ENCODE data around the gene RTN4RL1. TPM values are rescaled to one million over a fixed set of nuclear protein-coding genes. Genes with fewer than 3 reads are reported as not detected.
A peak's percentile ranks its signal among the peaks of the same experiment; 100 is the strongest.

Gene RTN4RL1
- total RNA-seq, 1 donor from 2014 or later: 1.8 TPM

DNA sequence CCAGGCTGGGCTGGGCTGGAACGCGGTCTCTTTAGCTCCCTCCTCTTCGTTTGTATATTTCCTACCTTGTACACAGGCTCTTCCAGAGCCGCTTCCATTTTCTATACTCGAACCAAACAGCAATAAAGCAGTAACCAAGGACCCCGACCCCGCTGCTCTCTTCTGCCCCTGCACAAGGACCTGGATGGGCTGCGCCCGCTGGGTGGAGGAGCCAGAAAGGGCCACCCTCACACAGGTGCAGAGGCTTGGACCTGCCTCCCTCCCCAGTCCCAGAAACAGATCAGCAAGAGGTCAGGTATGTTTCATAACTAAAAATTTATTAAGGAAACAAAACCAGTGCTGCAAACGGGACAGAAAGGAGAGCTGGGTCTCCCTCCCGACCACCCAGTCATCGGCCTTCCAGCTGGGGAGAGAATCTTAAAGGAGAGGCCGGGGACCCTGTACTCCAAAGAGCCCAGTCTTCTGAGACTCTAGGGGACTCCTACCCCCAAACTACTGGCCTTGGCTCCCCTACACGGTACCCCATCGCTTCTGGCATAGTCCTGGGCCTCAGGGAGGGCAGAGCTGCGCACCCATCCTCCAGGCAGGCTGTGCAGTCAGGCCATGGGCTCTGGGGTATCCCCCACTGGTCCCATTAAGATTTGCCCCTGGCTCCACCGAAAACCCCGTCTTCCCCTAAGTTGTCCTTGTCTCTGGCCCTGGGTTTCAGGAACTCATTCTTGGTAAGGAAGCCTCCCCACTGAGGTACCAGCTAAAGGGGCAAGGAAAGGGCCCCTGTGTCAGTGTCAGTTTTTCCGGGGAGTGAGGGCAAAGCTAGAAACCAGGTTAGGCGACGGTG, 34.6 kb upstream of the RTN4RL1 start:
- no peak for DNase-seq

DNA sequence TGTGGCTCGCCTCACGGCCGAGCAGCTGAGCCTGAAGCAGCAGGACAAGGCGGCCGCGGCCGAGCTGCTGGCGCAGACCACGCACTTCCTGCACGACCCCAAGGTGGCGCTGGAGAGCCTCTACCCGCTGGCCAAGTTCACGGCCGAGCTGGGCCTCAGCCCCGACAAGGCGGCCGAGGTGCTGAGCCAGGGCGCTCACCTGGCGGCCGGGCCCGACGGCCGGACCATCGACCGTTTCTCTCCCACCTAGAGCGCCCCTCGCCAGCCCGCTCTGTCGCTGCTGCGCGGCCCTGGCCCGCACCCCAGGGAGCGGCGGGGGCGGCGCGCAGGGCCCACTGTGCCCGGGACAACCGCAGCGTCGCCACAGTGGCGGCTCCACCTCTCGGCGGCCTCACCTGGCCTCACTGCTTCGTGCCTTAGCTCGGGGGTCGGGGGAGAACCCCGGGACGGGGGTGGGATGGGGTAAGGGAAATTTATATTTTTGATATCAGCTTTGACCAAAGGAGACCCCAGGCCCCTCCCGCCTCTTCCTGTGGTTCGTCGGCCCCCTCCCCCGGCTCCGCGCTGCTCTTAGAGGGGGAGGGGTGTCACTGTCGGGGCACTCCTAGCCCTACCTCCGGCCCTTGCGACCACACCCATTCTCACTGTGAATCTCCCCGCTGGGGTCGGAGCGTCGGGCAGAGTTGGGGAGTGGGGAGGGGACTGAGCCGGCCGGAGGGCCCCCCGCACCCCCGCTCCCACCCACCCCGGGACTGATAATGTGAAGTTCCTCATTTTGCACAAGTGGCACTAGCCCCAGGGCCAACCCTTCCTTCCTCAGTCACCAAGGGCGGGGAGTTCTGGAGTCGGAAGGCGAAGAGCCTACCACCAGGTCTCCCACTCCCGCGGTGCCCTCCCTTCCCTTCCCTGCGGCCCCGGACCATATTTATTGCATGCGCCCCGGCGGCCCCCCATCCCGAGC, 33.7 kb upstream of the RTN4RL1 start:
- peak; percentile 68 for DNase-seq

DNA sequence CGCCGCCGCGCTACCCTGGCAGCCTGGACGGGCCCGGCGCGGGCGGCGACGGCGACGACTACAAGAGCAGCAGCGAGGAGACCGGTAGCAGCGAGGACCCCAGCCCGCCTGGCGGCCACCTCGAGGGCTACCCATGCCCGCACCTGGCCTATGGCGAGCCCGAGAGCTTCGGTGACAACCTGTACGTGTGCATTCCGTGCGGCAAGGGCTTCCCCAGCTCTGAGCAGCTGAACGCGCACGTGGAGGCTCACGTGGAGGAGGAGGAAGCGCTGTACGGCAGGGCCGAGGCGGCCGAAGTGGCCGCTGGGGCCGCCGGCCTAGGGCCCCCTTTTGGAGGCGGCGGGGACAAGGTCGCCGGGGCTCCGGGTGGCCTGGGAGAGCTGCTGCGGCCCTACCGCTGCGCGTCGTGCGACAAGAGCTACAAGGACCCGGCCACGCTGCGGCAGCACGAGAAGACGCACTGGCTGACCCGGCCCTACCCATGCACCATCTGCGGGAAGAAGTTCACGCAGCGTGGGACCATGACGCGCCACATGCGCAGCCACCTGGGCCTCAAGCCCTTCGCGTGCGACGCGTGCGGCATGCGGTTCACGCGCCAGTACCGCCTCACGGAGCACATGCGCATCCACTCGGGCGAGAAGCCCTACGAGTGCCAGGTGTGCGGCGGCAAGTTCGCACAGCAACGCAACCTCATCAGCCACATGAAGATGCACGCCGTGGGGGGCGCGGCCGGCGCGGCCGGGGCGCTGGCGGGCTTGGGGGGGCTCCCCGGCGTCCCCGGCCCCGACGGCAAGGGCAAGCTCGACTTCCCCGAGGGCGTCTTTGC, 32.8 kb upstream of the RTN4RL1 start:
- DNase-seq: peak; percentile 27

DNA sequence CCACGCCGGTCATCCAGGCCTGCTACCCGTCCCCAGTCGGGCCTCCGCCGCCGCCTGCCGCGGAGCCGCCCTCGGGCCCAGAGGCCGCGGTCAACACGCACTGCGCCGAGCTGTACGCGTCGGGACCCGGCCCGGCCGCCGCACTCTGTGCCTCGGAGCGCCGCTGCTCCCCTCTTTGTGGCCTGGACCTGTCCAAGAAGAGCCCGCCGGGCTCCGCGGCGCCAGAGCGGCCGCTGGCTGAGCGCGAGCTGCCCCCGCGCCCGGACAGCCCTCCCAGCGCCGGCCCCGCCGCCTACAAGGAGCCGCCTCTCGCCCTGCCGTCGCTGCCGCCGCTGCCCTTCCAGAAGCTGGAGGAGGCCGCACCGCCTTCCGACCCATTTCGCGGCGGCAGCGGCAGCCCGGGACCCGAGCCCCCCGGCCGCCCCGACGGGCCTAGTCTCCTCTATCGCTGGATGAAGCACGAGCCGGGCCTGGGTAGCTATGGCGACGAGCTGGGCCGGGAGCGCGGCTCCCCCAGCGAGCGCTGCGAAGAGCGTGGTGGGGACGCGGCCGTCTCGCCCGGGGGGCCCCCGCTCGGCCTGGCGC, 32.1 kb upstream of the RTN4RL1 start:
- peak; percentile 24 for DNase-seq

DNA sequence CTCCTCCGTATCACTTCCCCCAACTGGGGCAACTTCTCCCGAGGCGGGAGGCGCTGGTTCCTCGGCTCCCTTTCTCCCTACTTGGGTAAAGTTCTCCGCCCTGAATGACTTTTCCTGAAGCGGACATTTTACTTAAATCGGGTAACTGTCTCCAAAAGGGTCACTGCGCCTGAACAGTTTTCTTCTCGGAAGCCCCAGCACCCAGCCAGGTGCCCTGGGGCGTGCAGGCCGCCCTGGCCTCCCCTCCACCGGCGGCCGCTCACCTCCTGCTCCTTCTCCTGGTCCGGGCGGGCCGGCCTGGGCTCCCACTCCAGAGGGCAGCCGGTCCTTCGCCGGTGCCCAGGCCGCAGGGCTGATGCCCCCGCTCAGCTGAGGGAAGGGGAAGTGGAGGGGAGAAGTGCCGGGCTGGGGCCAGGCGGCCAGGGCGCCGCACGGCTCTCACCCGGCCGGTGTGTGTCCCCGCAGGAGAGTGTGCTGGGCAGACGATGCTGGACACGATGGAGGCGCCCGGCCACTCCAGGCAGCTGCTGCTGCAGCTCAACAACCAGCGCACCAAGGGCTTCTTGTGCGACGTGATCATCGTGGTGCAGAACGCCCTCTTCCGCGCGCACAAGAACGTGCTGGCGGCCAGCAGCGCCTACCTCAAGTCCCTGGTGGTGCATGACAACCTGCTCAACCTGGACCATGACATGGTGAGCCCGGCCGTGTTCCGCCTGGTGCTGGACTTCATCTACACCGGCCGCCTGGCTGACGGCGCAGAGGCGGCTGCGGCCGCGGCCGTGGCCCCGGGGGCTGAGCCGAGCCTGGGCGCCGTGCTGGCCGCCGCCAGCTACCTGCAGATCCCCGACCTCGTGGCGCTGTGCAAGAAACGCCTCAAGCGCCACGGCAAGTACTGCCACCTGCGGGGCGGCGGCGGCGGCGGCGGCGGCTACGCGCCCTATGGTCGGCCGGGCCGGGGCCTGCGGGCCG, 31.4 kb upstream of the RTN4RL1 start:
- peak; percentile 55 for DNase-seq

DNA sequence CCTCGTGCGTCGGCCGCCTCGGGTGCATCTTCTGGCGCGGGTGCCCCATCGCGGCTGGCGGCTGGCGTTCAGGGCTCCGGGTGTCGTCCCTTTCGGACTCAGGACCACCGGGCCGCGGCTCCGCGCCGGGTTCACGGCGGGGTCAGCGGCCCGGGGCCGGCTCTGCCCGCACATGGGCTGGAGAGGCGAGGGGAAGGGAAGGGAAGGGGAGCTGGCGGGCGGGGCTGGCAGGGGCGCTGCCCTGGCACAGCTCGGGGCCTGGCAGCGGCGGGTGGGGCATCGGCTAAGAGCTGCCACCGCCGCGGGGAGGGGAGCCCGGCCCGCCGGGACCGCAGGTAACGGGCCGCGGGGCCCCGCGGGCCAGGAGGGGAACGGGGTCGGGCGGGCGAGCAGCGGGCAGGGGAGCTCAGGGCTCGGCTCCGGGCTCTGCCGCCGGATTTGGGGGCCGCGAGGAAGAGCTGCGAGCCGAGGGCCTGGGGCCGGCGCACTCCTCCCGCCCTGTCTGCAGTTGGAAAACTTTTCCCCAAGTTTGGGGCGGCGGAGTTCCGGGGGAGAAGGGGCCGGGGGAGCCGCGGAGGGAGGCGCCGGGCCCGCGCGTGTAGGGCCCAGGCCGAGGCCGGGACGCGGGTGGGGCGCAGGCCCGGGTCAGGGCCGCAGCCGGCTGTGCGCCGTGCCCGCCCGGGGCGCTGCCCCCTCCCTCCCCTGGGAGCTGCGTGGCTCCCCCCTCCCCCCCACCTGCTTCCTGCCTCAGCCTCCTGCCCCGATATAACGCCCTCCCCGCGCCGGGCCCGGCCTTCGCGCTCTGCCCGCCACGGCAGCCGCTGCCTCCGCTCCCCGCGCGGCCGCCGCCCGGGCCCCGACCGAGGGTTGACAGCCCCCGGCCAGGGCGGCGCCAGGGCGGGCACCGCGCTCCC, 30.4 kb upstream of the RTN4RL1 start:
- peak; percentile 37 for DNase-seq

DNA sequence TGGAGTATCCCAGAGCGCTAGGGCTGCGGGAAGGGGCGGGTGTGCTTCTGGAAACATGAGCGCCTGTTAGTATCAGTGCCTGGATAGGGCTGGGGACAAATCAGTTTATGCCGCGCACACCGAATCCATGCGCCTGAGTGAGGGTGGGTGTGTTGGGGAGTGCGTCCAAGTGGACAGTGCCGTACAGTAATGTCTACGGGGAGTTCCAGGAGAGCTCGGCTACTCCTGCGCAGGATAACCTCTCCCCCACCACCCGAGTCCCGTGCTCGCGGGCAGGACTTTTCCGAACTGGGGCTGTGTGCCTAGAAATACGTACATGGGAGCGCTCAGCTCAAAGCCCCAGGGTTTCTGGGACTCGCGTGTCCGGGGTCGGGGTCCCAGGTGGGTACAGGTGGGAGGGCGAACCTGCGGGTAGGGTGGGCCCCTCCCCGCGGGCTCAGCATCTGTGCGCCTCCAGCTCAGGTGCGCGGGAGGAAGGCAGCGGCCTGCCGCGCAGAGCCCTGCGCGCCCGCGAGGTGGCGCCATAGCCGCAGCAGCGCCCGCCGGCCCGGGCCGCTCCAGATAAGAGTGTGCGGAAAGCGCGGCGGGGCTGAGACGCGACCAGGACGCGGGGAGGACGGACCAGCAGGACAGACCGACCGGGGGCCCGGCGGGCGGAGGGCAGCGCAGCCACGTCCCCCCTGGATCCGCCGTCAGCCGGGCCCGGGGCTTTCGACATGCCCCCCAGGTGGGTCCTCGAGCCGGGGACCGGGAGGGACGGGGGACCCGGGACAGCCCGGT, 29.6 kb upstream of the RTN4RL1 start, which contains the start of gene HIC1:
Gene HIC1 (plus strand): TSS at position 592 of the 780 bp plus-strand sequence. CDS start 1,588 bp downstream, outside the sequence.
- DNase-seq: peak; percentile 88

DNA sequence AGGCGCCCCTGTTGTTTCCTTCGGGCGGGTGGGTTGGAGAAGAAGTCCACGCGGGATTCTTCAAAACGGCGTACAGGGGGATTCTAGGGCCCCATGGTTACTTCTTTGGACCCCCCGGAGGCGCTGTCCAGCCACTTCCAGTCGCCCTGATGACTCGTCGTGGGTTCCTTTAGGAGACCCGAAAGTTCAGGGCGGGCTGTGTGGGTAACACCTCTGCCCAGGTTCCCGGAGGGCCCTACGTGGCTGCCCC, 29.1 kb upstream of the RTN4RL1 start:
- DNase-seq: no peak

DNA sequence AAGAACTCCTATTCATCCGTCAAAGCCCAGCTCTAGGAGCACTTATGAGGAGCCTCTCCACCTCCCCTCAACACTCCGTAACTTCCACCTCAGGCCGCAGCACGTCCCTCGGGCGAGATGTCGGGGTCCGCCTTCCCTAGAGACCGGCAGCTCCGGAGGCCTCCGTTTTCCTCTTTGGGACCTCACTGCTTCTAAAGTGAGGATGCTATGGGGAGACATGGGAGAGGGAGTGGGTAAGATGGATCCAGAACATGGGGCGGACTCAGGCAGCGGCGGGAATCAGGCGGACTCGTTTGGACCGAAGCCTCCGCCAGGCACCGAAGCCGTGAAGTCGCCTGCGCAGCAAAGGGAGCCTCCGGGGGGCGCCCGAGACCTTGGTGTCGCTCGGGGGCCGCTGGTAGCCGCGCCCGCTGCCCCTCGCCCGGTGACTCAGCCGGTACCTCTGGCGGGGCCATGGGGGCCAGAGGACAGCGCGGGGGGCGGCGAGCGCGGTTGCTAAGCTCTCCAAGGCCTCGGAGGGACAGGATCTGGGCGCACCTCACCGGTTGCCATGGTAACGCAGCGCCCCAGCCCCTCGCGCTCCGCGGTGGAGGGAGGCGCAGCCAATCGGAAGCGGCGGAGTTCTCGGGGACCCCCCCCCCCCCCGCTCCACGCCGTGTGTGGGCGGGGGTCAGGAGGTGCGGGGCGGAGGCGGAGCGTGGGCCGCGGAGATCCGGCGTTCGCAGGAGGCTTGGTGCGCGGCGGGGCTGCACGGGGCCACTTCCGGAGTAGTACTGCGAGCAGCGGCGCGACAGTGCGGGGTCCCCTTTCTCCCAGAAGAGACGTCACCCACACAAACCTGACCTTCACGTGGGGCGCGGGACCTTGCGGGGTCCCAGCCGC, 28.5 kb upstream of the RTN4RL1 start:
- DNase-seq: peak; percentile 72

DNA sequence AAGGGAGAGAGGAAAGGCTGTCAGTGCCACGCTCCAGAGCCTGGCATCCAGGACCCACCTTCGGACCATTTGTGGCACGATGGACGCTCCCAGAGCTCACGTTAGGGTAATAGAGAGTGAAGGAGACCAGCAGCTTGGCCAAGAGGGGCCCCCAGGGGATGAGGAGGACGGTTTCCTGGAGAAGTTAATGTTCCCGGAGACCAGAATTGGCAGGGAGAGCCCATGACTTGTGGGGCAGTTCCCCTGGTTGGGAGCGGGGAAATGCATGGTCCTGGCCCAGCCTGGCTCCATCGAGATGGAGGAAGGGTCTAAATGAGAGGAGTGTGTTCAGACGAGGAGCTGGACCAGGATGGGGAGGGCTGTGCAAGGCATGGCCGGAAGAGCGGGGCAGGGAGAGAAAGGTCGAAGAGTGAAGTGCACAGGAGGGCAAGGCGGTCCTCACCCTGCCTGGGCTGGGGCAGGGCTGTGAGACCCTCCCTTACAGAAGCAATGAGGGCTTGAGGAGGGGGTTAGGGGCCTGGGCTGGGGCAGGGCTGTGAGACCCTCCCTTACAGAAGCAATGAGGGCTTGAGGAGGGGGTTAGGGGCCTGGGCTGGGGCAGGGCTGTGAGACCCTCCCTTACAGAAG, 26.9 kb upstream of the RTN4RL1 start:
- DNase-seq: no peak

DNA sequence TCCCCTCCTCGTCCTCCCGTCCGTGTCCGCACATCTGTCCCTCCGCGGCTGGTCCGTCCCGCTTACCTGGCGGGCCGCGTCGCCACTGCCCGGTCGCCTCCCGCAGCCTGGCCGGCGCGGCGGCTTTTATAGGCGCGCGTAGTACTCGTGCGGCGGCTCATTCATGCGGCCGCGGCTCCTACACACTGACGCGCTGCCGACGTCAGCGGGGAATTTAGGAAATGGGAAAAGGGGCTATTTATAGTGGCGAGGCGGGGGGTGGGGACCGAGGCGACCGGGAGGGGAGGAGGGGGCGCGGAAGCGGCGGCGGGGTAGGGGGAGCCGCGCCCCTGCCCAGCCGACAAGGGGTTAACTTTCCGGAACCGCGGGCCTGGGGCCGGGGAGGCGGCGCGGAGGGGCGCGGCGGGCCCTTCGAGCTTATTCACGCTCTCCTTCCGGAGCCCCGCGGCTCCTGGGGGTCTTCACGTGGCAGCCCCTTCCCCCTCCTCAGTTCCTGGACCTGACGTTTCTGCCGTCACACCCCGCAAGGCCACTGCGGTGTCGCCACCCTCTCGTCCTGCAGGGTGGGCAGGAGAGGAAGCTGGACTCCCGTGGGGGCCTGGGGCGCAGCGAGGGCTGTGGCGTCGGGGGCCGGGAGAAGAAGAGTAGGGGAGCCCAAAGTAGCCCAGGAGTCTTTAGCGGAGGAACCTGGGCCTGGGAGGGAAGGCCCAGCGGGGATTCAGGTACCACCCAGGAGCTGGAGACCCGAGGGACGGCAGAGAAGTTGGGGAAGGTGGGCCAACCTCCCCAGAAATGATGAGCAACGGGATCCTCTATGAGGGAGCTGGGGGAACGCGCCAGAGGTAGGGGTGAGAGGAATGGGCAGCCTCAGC, 26.2 kb upstream of the RTN4RL1 start:
- no peak for DNase-seq

DNA sequence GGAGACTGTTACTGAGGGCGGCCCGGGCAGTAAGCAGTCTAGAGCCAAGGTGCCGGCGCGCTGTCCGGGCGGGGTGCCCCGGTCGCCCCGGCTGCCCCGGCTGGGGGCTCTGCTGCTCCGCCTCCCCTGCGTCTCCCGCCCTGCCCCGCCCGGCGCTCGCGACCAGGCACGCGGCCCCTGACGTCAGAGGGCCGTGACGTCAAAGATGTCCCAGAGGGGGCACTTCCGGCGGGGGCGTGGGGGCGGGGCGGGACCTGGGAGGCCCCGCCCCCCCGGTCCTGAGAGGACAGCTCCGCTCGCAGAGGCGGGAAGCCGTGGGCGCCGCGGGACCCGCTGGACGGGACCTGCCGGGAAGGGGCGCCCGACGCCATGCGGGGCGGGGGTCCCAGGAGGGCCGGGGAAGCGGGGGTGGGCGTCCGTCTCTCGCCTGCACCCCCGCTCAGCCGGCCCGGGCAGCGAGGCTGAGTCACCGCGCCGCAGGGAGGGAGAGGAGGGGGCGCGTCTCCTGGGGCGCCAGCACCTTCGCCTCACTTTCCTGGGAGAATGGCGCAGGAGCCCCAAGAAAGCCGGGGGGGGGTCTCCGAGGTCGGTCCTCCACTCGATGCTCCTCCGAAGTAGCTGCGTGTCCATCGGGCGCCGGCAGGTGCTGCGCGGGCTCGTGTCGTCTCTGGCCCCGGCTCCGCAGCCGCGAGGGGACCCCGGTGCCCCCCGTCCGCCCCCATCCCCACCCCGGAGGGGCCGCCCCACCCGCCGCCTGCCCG, 25.3 kb upstream of the RTN4RL1 start:
- peak; percentile 76 for DNase-seq

DNA sequence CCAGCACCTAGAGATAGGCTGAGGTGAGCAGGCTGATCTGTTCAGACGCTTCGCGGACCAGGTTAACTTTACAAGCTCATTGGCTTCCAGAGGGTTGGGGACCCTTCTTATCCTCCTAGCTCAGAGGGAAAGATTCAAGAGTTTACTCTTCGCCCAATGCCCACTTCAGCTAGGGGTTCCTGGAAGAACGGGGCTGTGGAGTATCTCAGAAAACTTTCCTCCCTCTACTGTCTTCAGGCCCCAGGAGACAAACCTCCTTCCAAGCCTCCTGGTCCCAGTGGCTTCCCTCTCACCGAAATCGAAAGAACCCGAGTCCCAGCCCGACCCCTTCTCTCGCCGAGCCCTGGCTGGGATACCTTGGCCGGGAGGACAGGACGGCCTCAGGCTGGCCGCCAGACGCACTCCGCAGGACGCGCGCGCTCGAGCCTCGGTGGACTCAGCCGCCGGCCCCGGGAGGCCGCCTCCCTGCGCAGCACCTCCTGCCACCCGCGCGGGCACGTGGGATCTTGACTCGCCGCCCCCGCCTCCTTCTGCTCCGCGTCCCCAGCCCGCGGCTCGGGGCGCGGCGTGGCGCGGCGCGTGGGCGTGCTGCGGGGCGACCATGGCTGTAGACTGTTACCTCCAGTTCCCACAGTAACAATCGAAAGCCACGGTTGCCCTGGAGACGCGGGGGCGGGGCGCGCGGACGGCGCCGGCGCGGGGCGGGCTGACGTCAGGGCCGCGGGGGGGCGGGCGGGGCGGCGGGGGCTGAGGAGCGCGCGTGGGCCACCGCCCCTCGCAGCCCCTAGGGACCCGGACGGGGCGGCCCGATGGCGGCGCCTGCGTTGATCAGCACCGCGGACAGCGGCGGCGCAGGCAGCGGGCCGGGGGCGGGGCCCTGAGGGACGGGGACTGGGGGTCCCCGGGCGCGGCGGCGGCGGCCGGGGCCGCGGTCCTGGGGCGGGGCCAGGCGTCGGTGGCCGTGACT, 24.5 kb upstream of the RTN4RL1 start:
- DNase-seq: peak; percentile 90

DNA sequence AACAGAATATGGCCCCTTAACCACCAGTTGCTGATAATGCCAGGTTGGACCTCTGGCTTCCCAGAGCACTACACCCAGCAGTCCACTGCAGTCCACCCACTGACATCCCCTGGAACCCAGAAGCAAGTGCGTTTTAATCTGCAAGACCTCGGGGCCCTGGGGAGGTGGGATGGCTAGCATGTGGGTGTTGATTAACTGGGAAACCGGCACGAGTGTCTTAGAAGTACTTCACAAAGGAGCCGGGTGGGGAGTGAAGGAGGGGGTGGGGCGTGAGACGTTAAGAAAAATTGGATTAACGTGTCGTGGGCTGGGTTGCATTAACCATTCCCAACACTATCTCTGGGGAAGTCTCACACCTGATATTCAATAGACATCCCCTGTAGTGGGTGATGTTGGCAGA, 23.7 kb upstream of the RTN4RL1 start:
- no peak for DNase-seq

Measured in tongue (tissue), 2 donors.